ENCODE measurements around the gene CST7. TPM values are rescaled to one million over a fixed set of nuclear protein-coding genes. Genes with fewer than 3 reads are reported as not detected.

Gene CST7
- total and polyA plus RNA-seq, 2 experiments from 2014 or later = not detected

GRCh38 chr20:24984961-24985640 lies 36.0 kb downstream of the CST7 start (continued):
- no peak for TF ChIP-seq NANOG (IDR thresholded peaks at IDR 0.05; ENCODE audit: borderline replicate concordance)
- TF ChIP-seq CREB1 (CRISPR knock-in tag; IDR thresholded peaks at IDR 0.05; ENCODE audit: low read depth) = no peak
- no peak for TF ChIP-seq ZNF114 (CRISPR knock-in tag; IDR thresholded peaks at IDR 0.05)

- Mint-ChIP-seq H3K27me3 (ENCODE audit: insufficient read depth, low read depth, poor library complexity) (peaks cover 2% of the 10 kb centered on the region), H3K9me3 (peaks cover 3% of the 10 kb centered on the region; the same call in 1 of the 3 replicates), H3K4me1 (peaks cover 3% of the 10 kb centered on the region; the same call in 2 of the 3 replicates), H3K27ac (no peak overlapping the region), H3K36me3 (ENCODE audit: low read depth) (peaks cover 21% of the 10 kb centered on the region), H3K4me3 (no peak overlapping the region)
- H3K79me2 ChIP-seq (replicated peaks; ENCODE audit: insufficient read depth) = peaks cover 82% of the 10 kb centered on the region
- H2AFZ ChIP-seq = no peak overlapping the region
- ATAC-seq (no peak), DNase-seq (ENCODE audit: low spot score) (no peak)
- no peaks in the 10 kb centered on the region for H3F3A ChIP-seq (replicated peaks; ENCODE audit: low read depth)
- no peaks in the 10 kb centered on the region for H3K36me3 ChIP-seq (ENCODE audit: insufficient read depth)
- no peaks in the 10 kb centered on the region for H3K27me3 ChIP-seq (ENCODE audit: insufficient read depth)
- no peak overlapping the region for H3K4me2 ChIP-seq
- no peak overlapping the region for H3K4me3 ChIP-seq
- peaks cover 30% of the 10 kb centered on the region for H4K20me1 ChIP-seq (replicated peaks; ENCODE audit: insufficient read depth)
- H3K4me1 ChIP-seq (ENCODE audit: insufficient read depth) = no peaks in the 10 kb centered on the region
- no peaks in the 10 kb centered on the region for H3K9me2 ChIP-seq (ENCODE audit: insufficient read depth)
- H3K27ac ChIP-seq (ENCODE audit: low read depth) = no peak overlapping the region
- no peak for TF ChIP-seq EZH2phosphoT487 (IDR thresholded peaks at IDR 0.05; ENCODE audit: unreplicated experiment)
- TF ChIP-seq JUNB (IDR thresholded peaks at IDR 0.05; ENCODE audit: unreplicated experiment) = no peak
- no peak for TF ChIP-seq ETS1 (IDR thresholded peaks at IDR 0.05)
- no peak for TF ChIP-seq CREB1 (CRISPR knock-in tag; IDR thresholded peaks at IDR 0.05; ENCODE audit: low read depth)
- no peak for TF ChIP-seq REST (IDR thresholded peaks at IDR 0.05; ENCODE audit: unreplicated experiment)
- TF ChIP-seq ZNF462 (CRISPR knock-in tag; IDR thresholded peaks at IDR 0.05) = no peak
- no peak for TF ChIP-seq ZNF114 (CRISPR knock-in tag; IDR thresholded peaks at IDR 0.05)
- no peak for TF ChIP-seq NANOG (IDR thresholded peaks at IDR 0.05; ENCODE audit: borderline replicate concordance)
- no peak for TF ChIP-seq ZNF331 (CRISPR knock-in tag; IDR thresholded peaks at IDR 0.05; ENCODE audit: low read depth)
- TF ChIP-seq EZH2 (IDR thresholded peaks at IDR 0.05; ENCODE audit: low read depth, unreplicated experiment) = no peak
- TF ChIP-seq CTCF (conservative IDR thresholded peaks at IDR 0.05; ENCODE audit: low read depth in 2 of 2) = no peak
- TF ChIP-seq STAT1 (IDR thresholded peaks at IDR 0.05; ENCODE audit: unreplicated experiment) = no peak
These were observed 36.7 kb downstream of the CST7 start for GRCh38 chr20:24985802-24986201.
